ENCODE results near the gene ACAP3.
"Not testable (repeated sequence)": the region's sequence is repeated elsewhere in the genome, so short reads cannot be mapped to it uniquely, and the experiment has no call there.

The ACAP3 gene

GRCh38 chr1:1329304-1330210 is 21.8 kb upstream of the ACAP3 start:
- DNase-seq = no peak

GRCh38 chr1:1328254-1328653 is 20.5 kb upstream of the ACAP3 start:
- no peak for DNase-seq

DNA sequence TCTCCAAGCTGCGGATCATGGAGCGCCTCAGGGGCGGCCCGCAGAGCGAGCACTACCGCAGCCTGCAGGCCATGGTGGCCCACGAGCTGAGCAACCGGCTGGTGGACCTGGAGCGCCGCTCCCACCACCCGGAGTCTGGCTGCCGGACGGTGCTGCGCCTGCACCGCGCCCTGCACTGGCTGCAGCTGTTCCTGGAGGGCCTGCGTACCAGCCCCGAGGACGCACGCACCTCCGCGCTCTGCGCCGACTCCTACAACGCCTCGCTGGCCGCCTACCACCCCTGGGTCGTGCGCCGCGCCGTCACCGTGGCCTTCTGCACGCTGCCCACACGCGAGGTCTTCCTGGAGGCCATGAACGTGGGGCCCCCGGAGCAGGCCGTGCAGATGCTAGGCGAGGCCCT is 19.6 kb upstream of the ACAP3 start:
- DNase-seq = no peak

GRCh38 chr1:1326075-1326605 is 18.4 kb upstream of the ACAP3 start:
- DNase-seq = no peak

DNA sequence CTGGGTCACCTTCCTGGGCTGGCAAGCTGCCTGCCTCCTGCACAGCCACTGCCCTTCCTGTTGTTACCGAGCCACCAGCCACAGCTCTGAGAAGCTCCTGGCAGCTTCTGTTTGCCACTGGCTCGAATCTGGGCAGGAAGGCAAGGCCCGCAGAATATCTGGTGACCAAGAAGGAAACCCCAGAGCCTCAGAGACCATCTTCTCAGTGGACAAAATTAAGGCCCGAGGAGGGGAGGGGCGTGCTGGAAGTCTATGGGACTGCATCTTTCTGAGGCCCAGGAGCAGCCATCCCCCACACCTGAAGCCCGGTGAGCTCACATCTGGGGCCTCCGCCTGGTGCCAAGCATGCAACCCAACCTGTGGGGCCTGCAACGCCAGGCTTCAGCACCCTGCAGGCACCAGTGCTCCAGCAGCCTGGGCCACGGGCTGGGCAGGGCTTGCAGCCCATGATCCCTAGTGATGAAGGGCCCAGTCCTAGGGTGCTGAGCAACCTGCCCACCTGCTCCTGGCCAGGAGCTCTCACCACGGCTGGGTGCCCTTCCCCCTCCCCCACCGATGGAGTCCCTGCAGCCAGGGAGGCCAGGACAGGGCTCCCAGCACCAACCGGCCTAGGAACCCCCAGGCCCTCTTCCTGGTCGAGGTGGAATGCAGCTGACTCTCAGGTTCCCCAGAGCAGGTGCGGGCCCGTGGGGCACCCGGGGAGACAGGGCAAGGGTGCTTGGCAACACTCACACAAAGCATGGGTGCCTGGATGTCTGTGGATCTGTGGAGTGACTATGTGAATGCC is 17.8 kb upstream of the ACAP3 start:
- DNase-seq = no peak

DNA sequence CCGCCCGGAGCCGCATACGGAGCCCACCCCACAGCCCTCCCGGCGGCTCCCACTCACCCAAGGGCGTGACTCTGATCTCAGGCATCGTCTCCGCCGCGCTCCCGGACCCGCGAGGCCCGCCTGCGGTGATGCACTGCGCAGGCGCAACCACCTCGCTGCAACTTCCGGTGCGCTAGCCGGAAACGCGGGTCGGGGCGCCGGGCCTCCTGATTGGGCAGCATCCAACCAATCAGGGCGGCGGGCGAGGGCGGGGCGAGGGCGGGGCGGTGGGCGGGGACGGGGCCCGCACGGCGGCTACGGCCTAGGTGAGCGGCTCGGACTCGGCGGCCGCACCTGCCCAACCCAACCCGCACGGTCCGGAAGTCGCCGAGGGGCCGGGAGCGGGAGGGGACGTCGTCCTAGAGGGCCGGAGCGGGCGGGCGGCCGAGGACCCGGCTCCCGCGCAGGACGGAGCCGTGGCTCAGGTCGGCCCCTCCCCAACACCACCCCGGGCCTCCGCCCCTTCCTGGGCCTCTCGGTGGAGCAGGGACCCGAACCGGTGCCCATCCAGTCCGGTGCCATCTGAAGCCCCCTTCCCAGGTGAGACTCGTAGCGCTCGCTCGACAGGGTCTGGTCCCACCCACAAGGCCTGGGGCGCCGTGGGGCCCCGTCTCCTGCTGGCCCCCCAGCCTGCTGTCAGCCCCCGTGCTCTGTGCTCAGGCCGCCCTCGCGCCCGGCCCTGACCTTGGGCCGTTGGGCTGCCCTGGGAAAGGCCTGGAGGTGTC is 17.0 kb upstream of the ACAP3 start, which contains the start of the genes CPTP and INTS11:
Gene CPTP, plus strand, starts transcription at position 279 of the 764 bp plus-strand sequence. CDS start 2,109 bp downstream, outside the sequence.
Gene INTS11, minus strand, starts transcription at position 137 of the 764 bp plus-strand sequence. Its CDS starts 52 bp downstream, at position 85.
- peak; percentile 83 for DNase-seq

DNA sequence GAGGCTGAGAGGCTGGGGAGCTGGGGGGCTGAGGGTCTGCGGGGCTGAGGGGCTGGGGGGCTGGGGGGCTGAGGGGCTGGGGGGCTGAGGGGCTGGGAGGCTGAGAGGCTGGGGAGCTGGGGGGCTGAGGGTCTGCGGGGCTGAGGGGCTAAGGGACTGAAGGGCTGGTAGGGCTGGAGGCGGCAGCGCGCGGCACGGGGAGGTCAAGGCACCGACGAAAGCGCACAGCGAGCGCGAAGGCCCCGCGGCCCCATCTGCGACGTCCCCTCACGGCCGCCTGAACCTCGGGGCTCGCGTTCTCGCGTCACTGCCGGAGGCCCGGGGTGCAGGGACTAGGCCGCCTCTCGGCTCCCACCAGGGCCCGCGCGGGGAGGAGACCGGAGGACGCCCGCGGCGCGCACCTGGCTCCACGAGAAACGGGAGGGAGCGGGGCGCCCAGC is 16.4 kb upstream of the ACAP3 start:
- DNase-seq = no peak

GRCh38 chr1:1322952-1323351 is 15.2 kb upstream of the ACAP3 start:
- no peak for DNase-seq

- no peak for DNase-seq
These were observed 14.7 kb upstream of the ACAP3 start for GRCh38 chr1:1322418-1322817.

DNA sequence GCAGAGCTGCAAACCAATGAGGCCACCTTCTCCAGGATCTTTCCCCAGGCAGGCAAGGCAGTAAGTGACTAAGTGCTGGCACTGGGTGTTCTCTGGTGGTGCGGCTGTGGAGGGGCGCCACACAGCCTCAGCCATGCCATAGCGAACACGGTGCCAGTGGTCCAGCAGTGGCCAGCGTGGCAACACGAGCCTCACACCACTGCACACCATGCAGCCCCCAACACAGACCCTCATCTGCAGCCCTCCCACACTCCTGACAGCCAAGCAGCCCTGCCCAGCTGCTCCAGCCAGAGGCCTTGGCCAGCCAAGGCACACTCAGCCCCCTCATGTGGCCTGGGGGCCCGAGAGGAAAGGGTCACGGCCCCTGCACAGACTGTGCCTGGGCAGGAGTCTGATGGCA is 13.7 kb upstream of the ACAP3 start:
- DNase-seq = no peak

- no peak for DNase-seq
These were observed 13.1 kb upstream of the ACAP3 start for GRCh38 chr1:1320666-1321448.

GRCh38 chr1:1319646-1319941 is 11.9 kb upstream of the ACAP3 start:
- DNase-seq = no peak

DNA sequence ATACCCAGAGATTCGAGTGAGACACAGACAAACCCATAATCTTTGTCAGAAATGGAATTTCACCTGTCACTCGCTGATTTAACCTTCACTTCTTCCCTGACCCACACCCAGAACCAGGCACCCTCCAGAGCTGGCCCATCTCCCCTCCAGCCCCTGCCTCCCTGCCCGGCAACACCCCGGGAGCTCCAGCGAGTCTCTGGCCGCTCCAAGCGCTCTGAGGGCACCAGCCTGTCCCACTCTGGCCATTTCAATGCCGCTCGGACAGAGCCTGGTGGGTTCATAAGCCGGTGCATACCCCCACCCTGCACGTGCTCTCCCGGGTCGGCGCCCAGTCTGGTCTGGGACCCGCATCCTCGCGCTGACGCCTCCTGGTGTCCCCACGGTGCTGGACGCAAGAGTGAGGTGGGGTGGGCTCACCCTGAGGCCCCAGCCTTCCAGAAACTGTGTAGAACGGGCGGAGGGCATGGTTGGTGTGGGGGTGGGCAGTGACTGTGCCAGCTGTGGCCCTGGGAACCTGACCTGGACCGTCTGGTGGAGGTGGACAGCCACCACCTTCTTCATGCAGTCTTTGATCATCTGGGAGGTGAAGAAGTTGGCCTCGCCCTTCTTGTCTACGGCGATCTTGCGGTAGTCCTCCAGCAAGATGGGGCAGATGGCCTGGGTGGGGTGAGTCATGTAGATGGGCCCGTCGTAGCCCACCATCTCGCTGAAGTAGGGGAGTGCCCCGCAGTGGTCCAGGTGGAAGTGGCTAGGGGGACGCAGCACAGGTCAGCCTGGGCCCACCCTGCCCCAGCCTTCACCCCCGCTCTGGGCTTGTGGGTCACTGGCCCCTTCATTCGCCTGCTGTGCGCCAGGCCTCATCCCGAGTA is 11.3 kb upstream of the ACAP3 start:
- DNase-seq = no peak

- DNase-seq = peak; percentile 94
These were observed 10.5 kb upstream of the ACAP3 start for GRCh38 chr1:1318131-1318652.

- peak; percentile 53 for DNase-seq
These were observed 9.7 kb upstream of the ACAP3 start for GRCh38 chr1:1317420-1317819.

GRCh38 chr1:1316199-1316598 is 8.5 kb upstream of the ACAP3 start:
- not testable (repeated sequence) for DNase-seq

GRCh38 chr1:1315435-1315954 is 7.8 kb upstream of the ACAP3 start:
- DNase-seq = no peak

DNA sequence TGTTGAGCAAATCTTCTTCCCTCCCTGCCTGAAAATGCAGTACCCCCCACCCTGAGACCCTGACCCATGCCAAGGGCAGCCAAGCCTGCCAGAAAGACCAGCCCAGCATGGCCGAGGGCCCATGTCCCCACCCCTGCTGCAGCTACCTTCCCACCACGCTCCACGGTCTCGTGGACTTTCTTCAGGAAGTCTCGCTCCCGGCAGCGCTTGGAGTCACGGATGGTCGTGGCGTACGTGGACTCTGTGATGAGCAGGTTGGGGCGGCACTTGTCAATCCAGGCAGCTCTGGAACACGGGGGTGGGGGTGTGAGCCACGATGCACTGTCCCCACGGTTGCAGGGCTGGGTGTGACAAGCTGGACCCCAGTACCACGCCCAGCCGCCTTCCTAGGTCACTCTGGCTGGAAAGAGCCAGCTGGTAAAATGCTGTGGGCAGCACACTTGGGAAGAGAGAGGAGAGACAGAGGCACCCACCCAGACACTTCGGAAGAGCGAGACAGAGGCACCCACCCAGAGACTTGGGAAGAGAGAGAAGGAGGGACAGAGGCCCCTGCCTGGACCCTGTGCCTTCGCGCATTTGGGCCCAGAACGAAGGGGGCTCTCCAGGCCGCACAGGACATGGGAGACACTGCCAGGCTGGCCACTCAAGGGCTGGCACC is 7.1 kb upstream of the ACAP3 start:
- no peak for DNase-seq

- DNase-seq = no peak
These were observed 6.5 kb upstream of the ACAP3 start for GRCh38 chr1:1314237-1314586.
